Activated CD8-positive, alpha-beta T cell treated with anti-CD3 and anti-CD28 coated beads for 36 hours (primary cell): ENCODE results near the gene MFSD6. TPM values are rescaled to one million over a fixed set of nuclear protein-coding genes. Genes with fewer than 3 reads are reported as not detected.
A peak's percentile ranks its signal among the peaks of the same experiment; 100 is the strongest.

Experiments used
- ATAC-seq: fragments of 200-7000 bp; cut with Tn5 transposase; one replicate; pipeline ENCODE4 v1.10.0; 2021; ENCODE audit warnings: mild to moderate bottlenecking, moderate library complexity
- CTCF ChIA-PET: fragments of 350-600 bp; sonication (Branson Sonifier 250); formaldehyde crosslinking; loops from one replicate; lab custom pipeline; 2021; ENCODE audit warnings: antibody characterized with exemption; lab: Charles Lee
- POLR2A ChIA-PET: fragments of 350-600 bp; sonication (Branson Sonifier 250); formaldehyde crosslinking; loops from one replicate; lab custom pipeline; 2021; ENCODE audit warnings: antibody characterized with exemption; lab: Charles Lee
- DNase-seq: peaks from one replicate; pipeline ENCODE4 v3.0.0-alpha.2; 2020
- H3K27ac Mint-ChIP-seq: one replicate; pipeline ENCODE4 v1.8.0; 2021; ENCODE audit warnings: mild to moderate bottlenecking, mixed read lengths
- H3K27me3 Mint-ChIP-seq: one replicate; pipeline ENCODE4 v1.8.0; 2021; ENCODE audit warnings: mixed read lengths
- H3K36me3 Mint-ChIP-seq: one replicate; pipeline ENCODE4 v1.8.0; 2021; ENCODE audit warnings: low read depth, mixed read lengths
- H3K4me1 Mint-ChIP-seq: one replicate; pipeline ENCODE4 v1.8.0; 2021; ENCODE audit warnings: low read depth, mixed read lengths
- H3K4me3 Mint-ChIP-seq: one replicate; pipeline ENCODE4 v1.8.0; 2021; ENCODE audit warnings: mild to moderate bottlenecking, moderate library complexity, mixed read lengths
- H3K9me3 Mint-ChIP-seq: one replicate; pipeline ENCODE4 v1.8.0; 2021; ENCODE audit warnings: mixed read lengths
- intact Hi-C: fragments of 100-400 bp; cut with micrococcal nuclease; formaldehyde crosslinking; loops from one replicate; pipeline ENCODE4 v1.10.0; 2022
- total RNA-seq, 2 experiments: library from RNA; stranded (reverse); gene quantifications; one replicate each; pipeline ENCODE4 v1.2.3, GENCODE V29; 2021
- TF ChIP-seq, protein P1 (sequence below): fragments of 200-600 bp; IDR thresholded peaks from one replicate; pipeline ENCODE4 v1.8.0; 2022; ENCODE audit warnings: antibody characterized with exemption, mild to moderate bottlenecking

MFSD6 gene
- total RNA-seq, 2 experiments from 2014 or later = 31.5 to 32.8 TPM

DNA sequence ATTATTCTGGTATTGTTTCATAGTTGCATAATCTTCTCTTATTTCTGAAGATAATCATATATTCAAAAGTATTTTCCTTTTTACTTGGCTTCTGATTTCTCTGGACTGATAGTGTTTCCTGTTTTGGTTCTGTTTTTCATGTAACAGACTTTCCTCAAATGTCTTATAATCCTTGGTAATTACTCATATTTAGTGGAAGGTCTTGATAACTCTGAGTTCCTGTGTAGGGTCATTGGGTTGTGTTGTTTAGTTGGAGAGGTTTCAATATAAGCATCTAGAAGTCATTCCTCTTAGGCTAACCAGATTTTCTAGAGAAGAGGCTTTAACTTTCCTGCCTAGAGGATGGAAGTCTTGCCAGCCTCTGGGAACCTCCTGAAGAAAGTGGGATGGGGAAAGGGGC lies 23.8 kb downstream of the MFSD6 start:
- Mint-ChIP-seq H3K27ac (peak overlapping the region; percentile 49), H3K36me3 (peaks cover 50% of the 10 kb centered on the region), H3K4me1 (peaks cover 66% of the 10 kb centered on the region), H3K9me3 (no peaks in the 10 kb centered on the region), H3K4me3 (no peak overlapping the region), H3K27me3 (no peaks in the 10 kb centered on the region)
- no peak for DNase-seq
- ATAC-seq = peak; percentile 27
- ChIA-PET CTCF (no interaction called here), POLR2A (interaction anchor here (0.6 kb wide), 1 partner anchor 367 kb away, joined by 3 read pairs; no protein-coding TSS in a partner anchor)
- intact Hi-C loops = no loop called here
- TF ChIP-seq, protein P1, sequence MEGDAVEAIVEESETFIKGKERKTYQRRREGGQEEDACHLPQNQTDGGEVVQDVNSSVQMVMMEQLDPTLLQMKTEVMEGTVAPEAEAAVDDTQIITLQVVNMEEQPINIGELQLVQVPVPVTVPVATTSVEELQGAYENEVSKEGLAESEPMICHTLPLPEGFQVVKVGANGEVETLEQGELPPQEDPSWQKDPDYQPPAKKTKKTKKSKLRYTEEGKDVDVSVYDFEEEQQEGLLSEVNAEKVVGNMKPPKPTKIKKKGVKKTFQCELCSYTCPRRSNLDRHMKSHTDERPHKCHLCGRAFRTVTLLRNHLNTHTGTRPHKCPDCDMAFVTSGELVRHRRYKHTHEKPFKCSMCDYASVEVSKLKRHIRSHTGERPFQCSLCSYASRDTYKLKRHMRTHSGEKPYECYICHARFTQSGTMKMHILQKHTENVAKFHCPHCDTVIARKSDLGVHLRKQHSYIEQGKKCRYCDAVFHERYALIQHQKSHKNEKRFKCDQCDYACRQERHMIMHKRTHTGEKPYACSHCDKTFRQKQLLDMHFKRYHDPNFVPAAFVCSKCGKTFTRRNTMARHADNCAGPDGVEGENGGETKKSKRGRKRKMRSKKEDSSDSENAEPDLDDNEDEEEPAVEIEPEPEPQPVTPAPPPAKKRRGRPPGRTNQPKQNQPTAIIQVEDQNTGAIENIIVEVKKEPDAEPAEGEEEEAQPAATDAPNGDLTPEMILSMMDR = no peak

GRCh38 chr2:190432567-190433231 lies 24.5 kb downstream of the MFSD6 start:
- DNase-seq = peak; percentile 38
- Mint-ChIP-seq H3K9me3 (no peaks in the 10 kb centered on the region), H3K36me3 (peaks cover 52% of the 10 kb centered on the region), H3K27me3 (no peaks in the 10 kb centered on the region), H3K4me1 (peaks cover 68% of the 10 kb centered on the region), H3K4me3 (no peak overlapping the region), H3K27ac (peak overlapping the region; percentile 67)
- ChIA-PET CTCF (interaction anchor here (0.7 to 1.0 kb wide), 2 partner anchors 12 to 24 kb away, joined by 3 to 4 read pairs; no protein-coding TSS in a partner anchor), POLR2A (interaction anchor here (0.6 to 1.0 kb wide), 3 partner anchors 23 to 366 kb away, joined by 3 to 4 read pairs (median 3); no protein-coding TSS in a partner anchor)
- peak; percentile 64 for ATAC-seq
- TF ChIP-seq, protein P1 = no peak
- intact Hi-C loops = no loop called here

DNA sequence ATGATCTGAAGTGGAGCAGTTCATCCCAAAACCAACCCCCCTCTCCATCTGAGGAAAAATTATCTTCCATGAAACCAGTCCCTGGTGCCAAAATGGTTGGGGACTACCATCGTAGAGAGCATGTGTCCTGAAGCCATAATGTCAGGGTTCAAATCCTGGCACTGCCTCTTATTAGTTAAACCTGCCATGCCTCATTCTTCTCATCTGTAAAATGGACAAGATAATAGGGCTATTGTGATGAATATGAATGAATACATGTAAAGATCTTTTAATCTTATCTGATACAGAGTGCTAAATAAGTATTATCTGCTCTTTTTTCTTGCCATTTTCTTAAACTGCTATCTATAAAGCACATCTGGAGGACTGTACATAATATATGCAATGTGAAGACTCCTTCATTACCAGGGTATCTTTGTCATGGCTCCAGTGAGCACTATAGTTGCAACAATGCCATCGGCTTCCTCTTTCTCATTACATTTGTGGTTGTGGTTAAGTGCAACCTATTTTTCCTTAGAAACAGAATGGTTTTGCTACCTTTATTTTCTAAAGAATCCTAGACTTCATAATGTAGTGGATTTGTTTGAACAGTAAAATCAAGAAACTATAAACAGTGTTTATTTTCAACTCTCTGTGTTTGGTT lies 27.0 kb downstream of the MFSD6 start:
- POLR2A ChIA-PET = no interaction called here
- H3K9me3 Mint-ChIP-seq = no peaks in the 10 kb centered on the region
- H3K4me1 Mint-ChIP-seq = peaks cover 76% of the 10 kb centered on the region
- peaks cover 54% of the 10 kb centered on the region for H3K36me3 Mint-ChIP-seq
- DNase-seq (no peak), ATAC-seq (no peak)
- TF ChIP-seq, protein P1 = no peak
- no peak overlapping the region for H3K4me3 Mint-ChIP-seq
- CTCF ChIA-PET = interaction anchor here (1.0 to 1.4 kb wide), 2 partner anchors 12 to 25 kb away, joined by 3 to 4 read pairs; no protein-coding TSS in a partner anchor
- no peak overlapping the region for H3K27ac Mint-ChIP-seq
- no peaks in the 10 kb centered on the region for H3K27me3 Mint-ChIP-seq
- intact Hi-C loops = no loop called here

DNA sequence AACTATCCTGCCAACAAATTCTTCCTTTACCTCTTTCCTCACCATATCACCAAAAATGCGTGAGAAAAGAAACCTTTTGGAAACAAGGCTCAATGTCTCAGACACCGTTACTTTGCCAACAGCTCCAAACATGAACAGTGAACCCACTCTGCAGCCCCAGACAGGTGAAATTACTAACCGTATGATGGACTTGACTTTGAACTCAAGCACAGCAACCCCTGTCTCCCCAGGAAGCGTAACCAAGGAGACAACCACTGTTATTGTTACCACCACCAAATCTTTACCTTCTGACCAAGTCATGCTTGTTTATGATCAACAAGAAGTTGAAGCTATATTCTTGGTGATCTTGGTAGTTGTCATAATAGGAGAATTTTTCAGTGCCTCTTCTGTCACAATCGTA lies 28.4 kb downstream of the MFSD6 start:
- Mint-ChIP-seq H3K27me3 (no peaks in the 10 kb centered on the region), H3K9me3 (no peaks in the 10 kb centered on the region), H3K36me3 (peaks cover 52% of the 10 kb centered on the region), H3K4me1 (peaks cover 84% of the 10 kb centered on the region), H3K27ac (peak overlapping the region; percentile 48), H3K4me3 (no peak overlapping the region)
- no peak for ATAC-seq
- POLR2A ChIA-PET = interaction anchor here (0.8 kb wide), 1 partner anchor 65 kb away, joined by 3 read pairs; no protein-coding TSS in a partner anchor
- CTCF ChIA-PET = interaction anchor here (1.4 kb wide), 1 partner anchor 11 kb away, joined by 4 read pairs; no protein-coding TSS in a partner anchor
- TF ChIP-seq, protein P1 = no peak
- intact Hi-C loops = no loop called here
- DNase-seq = no peak

DNA sequence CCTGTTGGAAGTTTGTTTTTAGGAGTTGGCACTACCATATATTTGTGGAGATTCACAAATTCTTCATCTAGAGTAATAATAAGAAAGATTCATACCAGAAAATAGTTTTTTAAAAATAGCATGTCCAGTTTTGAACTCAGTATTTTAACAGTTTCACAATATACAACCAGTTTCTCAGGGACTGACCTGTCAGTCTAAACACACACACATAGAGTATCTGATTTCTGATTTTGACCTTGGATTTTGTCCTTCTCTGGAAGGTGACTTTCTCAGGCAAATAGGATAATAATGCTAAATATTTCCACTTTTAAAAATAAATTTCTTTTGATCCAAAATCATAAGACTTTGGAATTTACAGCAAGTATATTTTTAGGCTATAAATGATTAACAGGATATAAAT lies 32.0 kb downstream of the MFSD6 start:
- no peak overlapping the region for H3K4me3 Mint-ChIP-seq
- ChIA-PET POLR2A (no interaction called here), CTCF (no interaction called here)
- DNase-seq (no peak), ATAC-seq (no peak)
- intact Hi-C loops = no loop called here
- no peaks in the 10 kb centered on the region for H3K27me3 Mint-ChIP-seq
- TF ChIP-seq, protein P1 = no peak
- no peak overlapping the region for H3K27ac Mint-ChIP-seq
- no peaks in the 10 kb centered on the region for H3K9me3 Mint-ChIP-seq
- peaks cover 79% of the 10 kb centered on the region for H3K4me1 Mint-ChIP-seq
- peaks cover 45% of the 10 kb centered on the region for H3K36me3 Mint-ChIP-seq
